Measurements from ENCODE around the gene SH3GL2. TPM values are rescaled to one million over a fixed set of nuclear protein-coding genes. Genes with fewer than 3 reads are reported as not detected.

Gene SH3GL2
- total and polyA plus RNA-seq, 2 donors (not counting 3 experiments of a cell fraction or from before 2014, with no cell fraction given): 0.12 TPM; not detected in 1

- Histone ChIP-seq H4K20me1 (replicated peaks; ENCODE audit: control insufficient read depth, extremely low read depth, insufficient read depth, low read length) (no peaks in the 10 kb centered on the region), H2AFZ (ENCODE audit: low read depth, low read length) (no peak overlapping the region), H3K4me3 (replicated peaks in 1 of 3; ENCODE audit: insufficient read depth in 1 of 3, low read depth in 1 of 3, low read length in 3 of 3) (no peak overlapping the region), H3K9me3 (replicated peaks; ENCODE audit: control insufficient read depth, insufficient read depth, low read length) (no peaks in the 10 kb centered on the region), H3K9me1 (replicated peaks; ENCODE audit: control insufficient read depth, extremely low read depth, insufficient read depth, low read length) (no peaks in the 10 kb centered on the region), H3K27me3 (ENCODE audit: control insufficient read depth in 2 of 2, insufficient read depth in 2 of 2, low read length in 2 of 2) (no peaks in the 10 kb centered on the region), H3K4me1 (ENCODE audit: control insufficient read depth, extremely low read depth, insufficient read depth, low read length) (no peaks in the 10 kb centered on the region), H3K27ac (ENCODE audit: insufficient read depth, low read depth, low read length) (no peak overlapping the region), H3K4me2 (ENCODE audit: insufficient read depth, low read length) (no peak overlapping the region), H3K36me3 (ENCODE audit: control insufficient read depth in 2 of 2, extremely low read depth in 1 of 2, insufficient read depth in 2 of 2, low read length in 2 of 2) (no peaks in the 10 kb centered on the region), H3K79me2 (ENCODE audit: control insufficient read depth, insufficient read depth, low read length) (no peaks in the 10 kb centered on the region), H3K9ac (replicated peaks; ENCODE audit: extremely low read depth, insufficient read depth, low read length) (no peak overlapping the region)
- FAIRE-seq: no peak
- dilution Hi-C loops (cut with MboI; ENCODE audit: extremely low pct_ligation_motif_present, low sequenced_read_pairs): no loop called here
- CTCF ChIA-PET: no interaction called here
- intact Hi-C loops (cut with micrococcal nuclease): no loop called here
- TF ChIP-seq MYC (IDR thresholded peaks at IDR 0.05; ENCODE audit: low read depth, low read length) (no peak), POLR2A (IDR thresholded peaks at IDR 0.05; ENCODE audit: low read depth, low read length) (no peak), EZH2 (IDR thresholded peaks at IDR 0.05; ENCODE audit: borderline replicate concordance, low read depth, low read length, severe bottlenecking) (no peak), GATA2 (IDR thresholded peaks at IDR 0.05; ENCODE audit: insufficient read depth, insufficient read length, low read depth, low read length) (no peak), MAX (IDR thresholded peaks at IDR 0.05; ENCODE audit: insufficient read depth, insufficient read length) (no peak), POLR2AphosphoS5 (IDR thresholded peaks at IDR 0.05; ENCODE audit: insufficient read depth, low read depth, low read length) (no peak), JUN (IDR thresholded peaks at IDR 0.05; ENCODE audit: borderline replicate concordance, insufficient read depth, insufficient read length, low read depth) (no peak), FOS (IDR thresholded peaks at IDR 0.05; ENCODE audit: borderline replicate concordance, insufficient read depth, low read length) (no peak)
- TF ChIP-seq, protein P1, sequence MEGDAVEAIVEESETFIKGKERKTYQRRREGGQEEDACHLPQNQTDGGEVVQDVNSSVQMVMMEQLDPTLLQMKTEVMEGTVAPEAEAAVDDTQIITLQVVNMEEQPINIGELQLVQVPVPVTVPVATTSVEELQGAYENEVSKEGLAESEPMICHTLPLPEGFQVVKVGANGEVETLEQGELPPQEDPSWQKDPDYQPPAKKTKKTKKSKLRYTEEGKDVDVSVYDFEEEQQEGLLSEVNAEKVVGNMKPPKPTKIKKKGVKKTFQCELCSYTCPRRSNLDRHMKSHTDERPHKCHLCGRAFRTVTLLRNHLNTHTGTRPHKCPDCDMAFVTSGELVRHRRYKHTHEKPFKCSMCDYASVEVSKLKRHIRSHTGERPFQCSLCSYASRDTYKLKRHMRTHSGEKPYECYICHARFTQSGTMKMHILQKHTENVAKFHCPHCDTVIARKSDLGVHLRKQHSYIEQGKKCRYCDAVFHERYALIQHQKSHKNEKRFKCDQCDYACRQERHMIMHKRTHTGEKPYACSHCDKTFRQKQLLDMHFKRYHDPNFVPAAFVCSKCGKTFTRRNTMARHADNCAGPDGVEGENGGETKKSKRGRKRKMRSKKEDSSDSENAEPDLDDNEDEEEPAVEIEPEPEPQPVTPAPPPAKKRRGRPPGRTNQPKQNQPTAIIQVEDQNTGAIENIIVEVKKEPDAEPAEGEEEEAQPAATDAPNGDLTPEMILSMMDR (IDR thresholded peaks at IDR 0.05; ENCODE audit: extremely low read depth in 1 of 2, insufficient read depth in 1 of 2, low read depth in 1 of 2, low read length in 2 of 2): no peak
- POLR2A ChIA-PET: no interaction called here
- no TSS peak for BruUV-seq (replicated peaks)
- no peak for DNase-seq (ENCODE audit: low read depth, low spot score)
Measured at GRCh38 chr9:17757816-17758215, 178.9 kb downstream of the SH3GL2 start.
